Measurements from ENCODE around the gene C2CD4D.

- TF ChIP-seq CTCF (IDR thresholded peaks at IDR 0.05) (no peak), POLR2A (IDR thresholded peaks at IDR 0.05) (no peak)
These were observed 38.8 kb downstream of the C2CD4D start for GRCh38 chr1:151800830-151801229.

All from uterus (tissue), 2 donors.